ENCODE data around the gene GRM8. TPM values are rescaled to one million over a fixed set of nuclear protein-coding genes. Genes with fewer than 3 reads are reported as not detected.
"Not testable (repeated sequence)": the region's sequence is repeated elsewhere in the genome, so short reads cannot be mapped to it uniquely, and the experiment has no call there.

The GRM8 gene
- total RNA-seq, 1 donor from 2014 or later: not detected

GRCh38 chr7:126700807-126701604 is 551.7 kb downstream of the GRM8 start:
- H3K27me3 Mint-ChIP-seq: peaks cover 18% of the 10 kb centered on the region
- H3K36me3 Mint-ChIP-seq (ENCODE audit: low read depth): no peaks in the 10 kb centered on the region
- peak; percentile 87 for DNase-seq
- peaks cover 6% of the 10 kb centered on the region for H3K4me1 Mint-ChIP-seq
- H3K27ac Mint-ChIP-seq: no peak overlapping the region
- intact Hi-C loops (cut with micrococcal nuclease): no loop called here
- H3K4me3 Mint-ChIP-seq: no peak overlapping the region
- peaks cover 3% of the 10 kb centered on the region for H3K9me3 Mint-ChIP-seq

DNA sequence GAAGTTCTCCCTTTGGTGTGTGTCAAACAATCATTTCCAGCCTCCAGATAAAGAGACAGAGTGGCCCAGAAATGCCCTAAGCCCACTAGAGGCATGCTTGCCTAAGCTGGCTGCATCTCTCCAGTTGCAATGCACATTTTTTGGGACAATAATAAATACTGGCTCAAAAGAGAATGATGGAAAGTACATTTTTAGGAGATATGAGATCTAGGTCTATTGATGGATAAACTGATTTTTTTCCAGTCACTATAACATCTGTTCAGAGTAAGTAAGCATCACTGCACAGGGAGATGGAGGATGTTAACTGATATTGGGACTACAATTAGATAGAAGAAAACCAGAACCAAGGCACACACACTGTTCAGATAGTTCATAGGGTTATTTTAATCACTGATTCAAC is 553.0 kb downstream of the GRM8 start:
- peaks cover 16% of the 10 kb centered on the region for H3K27me3 Mint-ChIP-seq
- H3K27ac Mint-ChIP-seq: no peak overlapping the region
- intact Hi-C loops (cut with micrococcal nuclease): no loop called here
- DNase-seq: no peak
- H3K4me1 Mint-ChIP-seq: peaks cover 6% of the 10 kb centered on the region
- H3K36me3 Mint-ChIP-seq (ENCODE audit: low read depth): no peaks in the 10 kb centered on the region
- no peak overlapping the region for H3K4me3 Mint-ChIP-seq
- H3K9me3 Mint-ChIP-seq: peaks cover 3% of the 10 kb centered on the region

GRCh38 chr7:126698909-126699308 is 553.8 kb downstream of the GRM8 start:
- no peak for DNase-seq
- intact Hi-C loops (cut with micrococcal nuclease): no loop called here
- H3K27ac Mint-ChIP-seq: no peak overlapping the region
- H3K4me1 Mint-ChIP-seq: peaks cover 6% of the 10 kb centered on the region
- H3K36me3 Mint-ChIP-seq (ENCODE audit: low read depth): no peaks in the 10 kb centered on the region
- peaks cover 15% of the 10 kb centered on the region for H3K27me3 Mint-ChIP-seq
- H3K9me3 Mint-ChIP-seq: peaks cover 3% of the 10 kb centered on the region
- no peak overlapping the region for H3K4me3 Mint-ChIP-seq

GRCh38 chr7:126698446-126698845 is 554.3 kb downstream of the GRM8 start:
- DNase-seq: no peak
- intact Hi-C loops (cut with micrococcal nuclease): no loop called here
- Mint-ChIP-seq H3K27ac (no peak overlapping the region), H3K4me1 (peaks cover 6% of the 10 kb centered on the region), H3K4me3 (no peak overlapping the region), H3K27me3 (peaks cover 12% of the 10 kb centered on the region), H3K9me3 (peaks cover 3% of the 10 kb centered on the region), H3K36me3 (ENCODE audit: low read depth) (no peaks in the 10 kb centered on the region)

DNA sequence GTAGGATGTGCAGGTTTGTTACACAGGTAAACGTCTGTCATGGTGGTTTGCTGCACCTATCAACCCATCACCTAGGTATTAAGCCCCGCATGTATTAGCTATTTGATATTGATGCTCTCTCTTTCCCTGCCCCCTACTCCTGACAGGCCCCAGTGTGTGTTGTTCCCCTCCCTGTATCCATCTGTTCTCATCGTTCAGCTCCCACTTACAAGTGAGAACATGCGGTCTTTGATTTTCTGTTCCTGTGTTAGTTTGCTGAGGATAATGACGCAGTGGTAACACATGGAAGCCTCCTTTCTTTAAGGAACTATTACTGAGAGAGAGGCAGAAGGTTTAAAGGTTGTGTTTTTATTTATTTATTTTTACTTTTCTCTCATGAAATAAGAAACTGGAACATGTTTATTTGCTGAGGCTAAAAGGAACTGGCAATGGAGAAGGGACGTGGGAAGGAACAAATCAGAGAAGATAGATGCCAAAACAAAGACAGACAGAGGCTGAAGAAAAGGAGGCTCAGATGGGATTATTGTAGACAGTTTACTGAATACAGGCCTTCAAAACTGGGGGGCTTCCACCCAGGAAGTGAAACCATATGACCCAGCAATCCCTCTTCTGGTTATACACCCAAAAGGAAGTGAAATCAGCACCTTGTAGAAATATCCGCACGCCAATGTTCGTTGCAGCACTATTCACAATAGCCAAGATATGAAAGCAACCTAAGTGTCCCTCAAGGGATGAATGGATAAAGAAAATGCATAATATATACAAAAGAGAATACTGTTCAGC is 556.3 kb downstream of the GRM8 start:
- Mint-ChIP-seq H3K36me3 (ENCODE audit: low read depth) (no peaks in the 10 kb centered on the region), H3K27me3 (peaks cover 12% of the 10 kb centered on the region)
- intact Hi-C loops (cut with micrococcal nuclease): no loop called here

DNA sequence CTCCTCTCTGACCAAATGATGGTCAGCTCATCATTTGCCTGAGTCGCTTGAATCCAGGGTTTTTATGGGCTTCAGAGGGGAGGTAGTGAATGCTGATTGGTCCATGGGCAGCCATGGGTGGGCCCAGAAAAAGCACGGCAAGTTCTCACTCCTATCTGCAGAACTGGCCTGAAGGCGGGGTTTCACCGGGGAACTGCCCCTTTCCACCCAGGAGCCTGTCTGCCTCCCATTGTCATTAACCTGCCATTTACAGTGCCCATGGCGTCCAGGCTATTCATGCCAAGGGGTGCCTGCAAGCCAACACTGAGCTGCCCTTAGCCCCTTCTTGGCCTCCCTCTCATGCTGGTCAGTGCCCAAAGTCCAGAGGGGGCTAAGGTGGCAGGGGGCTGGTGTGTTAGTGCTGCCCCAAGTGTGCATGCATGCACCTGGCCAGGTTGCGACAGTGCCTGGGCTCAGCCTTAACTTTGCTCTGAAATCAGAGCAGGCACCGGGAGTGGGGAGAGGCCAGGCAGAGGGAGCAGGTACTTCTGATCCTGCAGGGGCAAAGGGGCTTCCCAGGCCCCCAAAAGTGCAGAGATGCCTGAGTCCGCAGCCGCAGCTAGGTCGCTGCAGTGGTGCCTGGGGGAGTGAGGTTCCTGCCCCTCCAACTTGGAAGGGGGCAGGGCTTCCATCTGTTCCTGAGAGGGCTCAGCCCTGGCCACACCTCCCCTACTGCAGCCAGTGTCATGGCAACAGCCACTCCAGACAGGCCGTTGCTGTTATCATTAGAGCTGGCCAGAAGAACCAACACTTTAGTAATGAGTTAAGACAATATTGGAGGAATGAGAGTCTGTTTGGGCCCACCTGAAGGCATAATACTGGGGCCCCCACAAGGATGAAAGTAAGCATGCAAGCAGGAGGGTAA is 561.6 kb downstream of the GRM8 start:
- Mint-ChIP-seq H3K9me3 (no peaks in the 10 kb centered on the region), H3K4me3 (no peak overlapping the region), H3K36me3 (ENCODE audit: low read depth) (no peaks in the 10 kb centered on the region), H3K27me3 (no peaks in the 10 kb centered on the region), H3K4me1 (no peaks in the 10 kb centered on the region), H3K27ac (no peak overlapping the region)
- intact Hi-C loops (cut with micrococcal nuclease): no loop called here
- no peak for DNase-seq

More for the DNA sequence above, 556.3 kb downstream of the GRM8 start:
- no peak overlapping the region for H3K4me3 Mint-ChIP-seq
- no peaks in the 10 kb centered on the region for H3K9me3 Mint-ChIP-seq
- peaks cover 4% of the 10 kb centered on the region for H3K4me1 Mint-ChIP-seq
- no peak overlapping the region for H3K27ac Mint-ChIP-seq
- DNase-seq: no peak

- DNase-seq: no peak
- H3K27ac Mint-ChIP-seq: no peak overlapping the region
- intact Hi-C loops (cut with micrococcal nuclease): no loop called here
- no peaks in the 10 kb centered on the region for H3K27me3 Mint-ChIP-seq
- no peaks in the 10 kb centered on the region for H3K9me3 Mint-ChIP-seq
- no peaks in the 10 kb centered on the region for H3K4me1 Mint-ChIP-seq
- H3K4me3 Mint-ChIP-seq: no peak overlapping the region
- H3K36me3 Mint-ChIP-seq (ENCODE audit: low read depth): no peaks in the 10 kb centered on the region
These were observed 562.6 kb downstream of the GRM8 start for GRCh38 chr7:126690104-126690503.

GRCh38 chr7:126689037-126689436 is 563.7 kb downstream of the GRM8 start:
- intact Hi-C loops (cut with micrococcal nuclease): no loop called here
- H3K36me3 Mint-ChIP-seq (ENCODE audit: low read depth): no peaks in the 10 kb centered on the region
- DNase-seq: no peak
- no peak overlapping the region for H3K27ac Mint-ChIP-seq
- H3K4me1 Mint-ChIP-seq: no peaks in the 10 kb centered on the region
- no peaks in the 10 kb centered on the region for H3K9me3 Mint-ChIP-seq
- no peaks in the 10 kb centered on the region for H3K27me3 Mint-ChIP-seq
- no peak overlapping the region for H3K4me3 Mint-ChIP-seq

- intact Hi-C loops (cut with micrococcal nuclease): no loop called here
- no peak for DNase-seq
- H3K4me1 Mint-ChIP-seq: no peaks in the 10 kb centered on the region
- no peaks in the 10 kb centered on the region for H3K27me3 Mint-ChIP-seq
- no peak overlapping the region for H3K4me3 Mint-ChIP-seq
- H3K36me3 Mint-ChIP-seq (ENCODE audit: low read depth): no peaks in the 10 kb centered on the region
- H3K27ac Mint-ChIP-seq: no peak overlapping the region
- no peaks in the 10 kb centered on the region for H3K9me3 Mint-ChIP-seq
These were observed 566.3 kb downstream of the GRM8 start for GRCh38 chr7:126686474-126686873.

GRCh38 chr7:126685596-126685995 is 567.1 kb downstream of the GRM8 start:
- intact Hi-C loops (cut with micrococcal nuclease): no loop called here
- Mint-ChIP-seq H3K9me3 (no peaks in the 10 kb centered on the region), H3K4me3 (no peak overlapping the region), H3K4me1 (no peaks in the 10 kb centered on the region), H3K27me3 (no peaks in the 10 kb centered on the region), H3K27ac (no peak overlapping the region), H3K36me3 (ENCODE audit: low read depth) (no peaks in the 10 kb centered on the region)
- DNase-seq: no peak

DNA sequence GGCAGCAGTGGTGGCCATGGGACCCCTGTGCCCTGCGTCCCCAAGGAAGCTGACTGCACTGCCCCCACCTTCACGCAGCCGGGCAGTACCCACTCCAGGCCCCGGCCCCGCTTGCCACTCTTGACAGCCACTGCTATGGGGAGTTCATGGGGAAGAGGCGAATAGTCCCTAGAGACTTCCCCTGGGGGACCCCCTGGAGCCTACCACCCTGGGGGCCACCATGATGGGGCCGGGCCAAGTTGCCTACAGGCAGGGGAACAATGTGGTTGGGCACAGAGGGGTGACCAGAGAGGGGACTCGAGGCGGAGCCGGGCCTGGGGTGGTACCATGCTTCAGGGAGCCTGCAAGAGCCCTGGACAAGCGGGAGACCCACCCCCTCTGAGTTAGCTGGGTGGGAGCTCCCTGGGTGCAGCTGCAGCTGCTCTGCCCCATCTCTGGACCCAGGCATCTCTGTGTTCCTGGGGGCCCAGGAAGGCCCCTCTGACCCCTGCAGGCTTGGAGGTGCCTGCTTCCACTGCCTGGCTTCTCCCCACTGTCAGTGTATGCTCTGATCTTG is 567.6 kb downstream of the GRM8 start:
- Mint-ChIP-seq H3K4me1 (no peaks in the 10 kb centered on the region), H3K27me3 (no peaks in the 10 kb centered on the region), H3K36me3 (ENCODE audit: low read depth) (no peaks in the 10 kb centered on the region), H3K9me3 (no peaks in the 10 kb centered on the region), H3K27ac (no peak overlapping the region), H3K4me3 (no peak overlapping the region)
- intact Hi-C loops (cut with micrococcal nuclease): no loop called here
- no peak for DNase-seq

- no peak for DNase-seq
- H3K27ac Mint-ChIP-seq: no peak overlapping the region
- intact Hi-C loops (cut with micrococcal nuclease): no loop called here
- H3K4me3 Mint-ChIP-seq: no peak overlapping the region
- H3K36me3 Mint-ChIP-seq (ENCODE audit: low read depth): no peaks in the 10 kb centered on the region
- H3K4me1 Mint-ChIP-seq: no peaks in the 10 kb centered on the region
- H3K27me3 Mint-ChIP-seq: no peaks in the 10 kb centered on the region
- H3K9me3 Mint-ChIP-seq: no peaks in the 10 kb centered on the region
These were observed 570.6 kb downstream of the GRM8 start for GRCh38 chr7:126682176-126682575.

DNA sequence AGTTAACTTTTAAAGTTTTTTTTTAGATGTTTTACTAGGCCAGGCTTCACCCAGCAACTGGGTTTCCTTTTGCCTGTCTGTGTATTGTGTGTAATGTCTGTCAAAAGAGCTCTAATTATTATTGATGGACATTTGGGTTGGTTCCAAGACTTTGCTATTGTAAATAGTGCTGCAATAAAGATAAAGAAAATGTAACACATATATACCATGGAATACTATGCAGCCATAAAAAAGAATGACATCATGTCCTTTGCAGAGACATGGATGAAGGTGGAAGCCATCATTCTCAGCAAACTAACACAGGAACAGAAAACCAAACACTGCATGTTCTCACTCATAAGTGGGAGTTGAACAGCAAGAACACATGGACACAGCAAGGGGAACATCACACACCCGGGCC is 584.0 kb downstream of the GRM8 start:
- intact Hi-C loops (cut with micrococcal nuclease); H3K4me1 Mint-ChIP-seq; H3K36me3 Mint-ChIP-seq (ENCODE audit: low read depth); H3K27me3 Mint-ChIP-seq; H3K27ac Mint-ChIP-seq; H3K4me3 Mint-ChIP-seq; H3K9me3 Mint-ChIP-seq; DNase-seq: not testable (repeated sequence)
